Measurements from ENCODE around the gene GLB1L3.

DNA sequence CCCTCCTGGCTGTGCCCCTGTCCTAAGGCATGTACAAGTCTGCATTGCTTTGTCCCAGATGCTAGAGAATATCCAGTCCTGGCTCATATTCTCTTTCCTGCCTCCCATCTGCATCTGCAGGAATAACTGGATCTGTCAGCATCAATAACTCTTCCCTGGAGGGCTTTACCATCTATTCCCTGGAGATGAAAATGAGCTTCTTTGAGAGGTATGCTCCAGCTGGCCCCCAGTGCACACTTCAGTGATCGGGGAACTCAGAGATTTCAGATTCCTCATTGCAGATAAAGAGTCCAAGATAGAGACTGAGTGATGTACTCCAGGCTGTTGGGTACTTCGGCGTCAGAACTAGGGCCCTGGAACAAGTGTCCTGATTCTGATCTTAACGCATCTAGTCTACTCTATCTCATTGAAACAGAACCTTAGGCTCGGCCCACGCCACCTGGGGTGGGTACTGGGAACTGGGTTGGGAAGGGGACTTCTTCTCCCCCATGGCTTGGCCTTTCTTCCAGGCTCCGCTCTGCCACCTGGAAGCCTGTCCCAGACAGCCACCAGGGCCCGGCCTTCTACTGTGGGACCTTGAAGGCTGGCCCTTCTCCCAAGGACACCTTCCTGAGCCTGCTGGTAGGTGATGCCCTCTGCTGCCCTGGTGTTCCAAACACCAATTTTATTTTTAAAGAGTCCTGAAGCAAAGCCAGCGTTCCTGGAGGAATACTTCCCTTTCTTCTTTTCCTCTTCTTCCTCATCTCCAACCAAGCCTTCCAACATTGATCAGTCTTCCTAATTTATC, 37.8 kb downstream of the GLB1L3 start:
- TF ChIP-seq, protein P1, sequence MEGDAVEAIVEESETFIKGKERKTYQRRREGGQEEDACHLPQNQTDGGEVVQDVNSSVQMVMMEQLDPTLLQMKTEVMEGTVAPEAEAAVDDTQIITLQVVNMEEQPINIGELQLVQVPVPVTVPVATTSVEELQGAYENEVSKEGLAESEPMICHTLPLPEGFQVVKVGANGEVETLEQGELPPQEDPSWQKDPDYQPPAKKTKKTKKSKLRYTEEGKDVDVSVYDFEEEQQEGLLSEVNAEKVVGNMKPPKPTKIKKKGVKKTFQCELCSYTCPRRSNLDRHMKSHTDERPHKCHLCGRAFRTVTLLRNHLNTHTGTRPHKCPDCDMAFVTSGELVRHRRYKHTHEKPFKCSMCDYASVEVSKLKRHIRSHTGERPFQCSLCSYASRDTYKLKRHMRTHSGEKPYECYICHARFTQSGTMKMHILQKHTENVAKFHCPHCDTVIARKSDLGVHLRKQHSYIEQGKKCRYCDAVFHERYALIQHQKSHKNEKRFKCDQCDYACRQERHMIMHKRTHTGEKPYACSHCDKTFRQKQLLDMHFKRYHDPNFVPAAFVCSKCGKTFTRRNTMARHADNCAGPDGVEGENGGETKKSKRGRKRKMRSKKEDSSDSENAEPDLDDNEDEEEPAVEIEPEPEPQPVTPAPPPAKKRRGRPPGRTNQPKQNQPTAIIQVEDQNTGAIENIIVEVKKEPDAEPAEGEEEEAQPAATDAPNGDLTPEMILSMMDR (IDR thresholded peaks at IDR 0.05), result no peak
- no peak for TF ChIP-seq POLR2A (IDR thresholded peaks at IDR 0.05)
- TF ChIP-seq EP300 (IDR thresholded peaks at IDR 0.05), result no peak
